Measurements from ENCODE around the gene RADIL. TPM values are rescaled to one million over a fixed set of nuclear protein-coding genes. Genes with fewer than 3 reads are reported as not detected.

RADIL gene
- total and polyA plus RNA-seq, 8 donors: 1.2 to 21.6 (median 3.0) TPM; not detected in 1

- intact Hi-C loops (cut with DNase I; ENCODE audit: low total_unique reads): no loop called here
- no peaks in the 10 kb centered on the region for H3K27me3 ChIP-seq
- DNase-seq: no peak
- peaks cover 33 to 50% (median 40%) of the 10 kb centered on the region in 4 donors for H3K36me3 ChIP-seq
- H3K4me1 ChIP-seq: peaks cover 18 to 40% (median 28%) of the 10 kb centered on the region in 4 donors
- no peaks in the 10 kb centered on the region for H3K9me3 ChIP-seq
- no peak for TF ChIP-seq EP300 (IDR thresholded peaks at IDR 0.05)
- TF ChIP-seq CTCF (IDR thresholded peaks at IDR 0.05): no peak
- no peak for TF ChIP-seq POLR2AphosphoS5 (IDR thresholded peaks at IDR 0.05)
- TF ChIP-seq POLR2A (IDR thresholded peaks at IDR 0.05): no peak
- 88 to 96% (median 94%) methylated on average over 5 of the region's 5 CpGs for WGBS, 5 donors
- H3K4me3 ChIP-seq: no peak overlapping the region
- no peak overlapping the region for H3K27ac ChIP-seq
Measured at GRCh38 chr7:4779118-4779517, 104.4 kb downstream of the RADIL start.

- H3K36me3 ChIP-seq: peaks cover 4 to 27% (median 9%) of the 10 kb centered on the region in 4 donors
- DNase-seq: peak; percentile 41 to 70
- H3K27ac ChIP-seq: peak overlapping the region; percentile 95 to 99 (median 96)
- intact Hi-C loops (cut with DNase I; ENCODE audit: low total_unique reads): no loop called here
- H3K9me3 ChIP-seq: no peaks in the 10 kb centered on the region
- TF ChIP-seq CTCF (IDR thresholded peaks at IDR 0.05): no peak
- no peak for TF ChIP-seq POLR2AphosphoS5 (IDR thresholded peaks at IDR 0.05)
- no peak for TF ChIP-seq EP300 (IDR thresholded peaks at IDR 0.05)
- TF ChIP-seq POLR2A (IDR thresholded peaks at IDR 0.05): no peak
- 14 to 19% (median 17%) methylated on average over 30 to 32 of the region's 32 CpGs for WGBS, 5 donors
- H3K4me3 ChIP-seq: peak overlapping the region; percentile 91 to 98 (median 94)
- H3K27me3 ChIP-seq: no peaks in the 10 kb centered on the region
- H3K4me1 ChIP-seq: peaks cover 21 to 56% (median 38%) of the 10 kb centered on the region in 4 donors
Measured at GRCh38 chr7:4775848-4776623, 107.5 kb downstream of the RADIL start.

GRCh38 chr7:4775250-4775847, 108.2 kb downstream of the RADIL start, which contains the start of gene AP5Z1:
Gene AP5Z1 (plus strand): TSS chr7:4775623. CDS start chr7:4775716, 93 bp downstream.
- H3K27ac ChIP-seq: peak within 1 kb of the TSS; percentile 95 to 99 (median 96)
- H3K27me3 ChIP-seq: no peaks in the 10 kb centered on the region
- H3K4me1 ChIP-seq: peaks cover 21 to 63% (median 40%) of the 10 kb centered on the region in 4 donors
- intact Hi-C loops (cut with DNase I; ENCODE audit: low total_unique reads): no loop called here
- WGBS, 5 donors: 0 to 1% (median 0%) methylated on average over 28 to 55 of the region's 55 CpGs
- peak in 1 of 7 experiments; percentile 19 for TF ChIP-seq CTCF (IDR thresholded peaks at IDR 0.05)
- peak in 2 of 4 donors; percentile 71 to 74 for TF ChIP-seq POLR2A (IDR thresholded peaks at IDR 0.05)
- TF ChIP-seq POLR2AphosphoS5 (IDR thresholded peaks at IDR 0.05): peak; percentile 86 to 97 (median 91)
- TF ChIP-seq EP300 (IDR thresholded peaks at IDR 0.05): no peak
- peaks cover 0 to 20% (median 3%) of the 10 kb centered on the region in 4 donors for H3K36me3 ChIP-seq
- DNase-seq: peak; percentile 96 to 99
- H3K4me3 ChIP-seq: peak within 1 kb of the TSS; percentile 91 to 98 (median 94)
- H3K9me3 ChIP-seq: no peaks in the 10 kb centered on the region

- intact Hi-C loops (cut with DNase I; ENCODE audit: low total_unique reads): no loop called here
- peak overlapping the region; percentile 91 to 98 (median 94) for H3K4me3 ChIP-seq
- H3K9me3 ChIP-seq: no peaks in the 10 kb centered on the region
- H3K4me1 ChIP-seq: peaks cover 24 to 67% (median 42%) of the 10 kb centered on the region in 4 donors
- TF ChIP-seq POLR2AphosphoS5 (IDR thresholded peaks at IDR 0.05): no peak
- no peak for TF ChIP-seq EP300 (IDR thresholded peaks at IDR 0.05)
- TF ChIP-seq POLR2A (IDR thresholded peaks at IDR 0.05): no peak
- TF ChIP-seq CTCF (IDR thresholded peaks at IDR 0.05): no peak
- peaks cover 0 to 14% (median 0%) of the 10 kb centered on the region in 4 donors for H3K36me3 ChIP-seq
- peak; percentile 40 to 83 for DNase-seq
- no peaks in the 10 kb centered on the region for H3K27me3 ChIP-seq
- WGBS, 5 donors: 5 to 8% (median 7%) methylated on average over 23 to 24 of the region's 24 CpGs
- peak overlapping the region; percentile 95 to 99 (median 96) for H3K27ac ChIP-seq
Measured at GRCh38 chr7:4774658-4775249, 108.8 kb downstream of the RADIL start.

All from stomach (tissue), 9 donors.